HG03442 (cell line): ENCODE data around the gene MRE11.
"Not testable (repeated sequence)": the region's sequence is repeated elsewhere in the genome, so short reads cannot be mapped to it uniquely, and the experiment has no call there.

Experiments
- ATAC-seq: cut with Tn5 transposase; IDR thresholded peaks from one replicate; pipeline ENCODE4 v1.9.1; 2021; ENCODE audit warnings: mild to moderate bottlenecking, moderate library complexity; ENCODE audit not compliant: unreplicated experiment

MRE11 gene

DNA sequence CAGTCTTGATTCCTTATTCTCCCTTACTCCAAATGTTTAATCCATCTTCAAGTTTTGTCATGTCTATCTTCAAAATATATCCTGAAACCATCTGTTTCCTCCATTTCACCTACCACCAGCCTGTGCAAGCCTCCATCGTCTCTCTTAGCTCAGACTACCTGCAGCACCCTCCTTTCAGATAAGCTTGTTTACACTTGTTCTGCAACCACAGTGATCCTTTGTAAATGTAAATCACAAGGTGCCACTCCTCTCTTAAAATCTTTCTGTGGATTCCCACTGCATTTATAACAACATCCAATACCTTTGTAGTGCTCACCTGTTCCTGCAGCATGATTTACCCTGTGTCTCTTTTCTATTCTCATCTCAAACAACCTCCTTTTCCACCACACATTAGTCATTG lies 60.6 kb downstream of the MRE11 start:
- ATAC-seq = no peak

DNA sequence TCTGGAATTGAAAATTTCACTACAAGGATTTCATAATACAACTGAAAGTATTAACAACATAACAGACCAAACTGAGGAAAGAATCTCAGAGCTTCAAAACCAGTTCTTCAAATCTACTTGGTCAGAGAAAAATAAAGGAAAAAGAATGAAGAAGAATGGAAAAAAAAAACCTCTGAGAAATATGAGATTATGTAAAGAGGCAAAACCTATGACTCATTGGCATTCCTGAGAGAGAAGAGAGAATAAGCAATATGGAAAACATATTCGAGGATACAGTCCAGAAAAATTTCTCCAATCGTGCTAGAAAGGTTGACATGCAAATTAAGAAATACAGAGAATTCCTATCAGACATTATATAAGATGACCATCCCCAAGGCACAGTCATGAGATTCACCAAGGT lies 69.0 kb downstream of the MRE11 start:
- no peak for ATAC-seq

DNA sequence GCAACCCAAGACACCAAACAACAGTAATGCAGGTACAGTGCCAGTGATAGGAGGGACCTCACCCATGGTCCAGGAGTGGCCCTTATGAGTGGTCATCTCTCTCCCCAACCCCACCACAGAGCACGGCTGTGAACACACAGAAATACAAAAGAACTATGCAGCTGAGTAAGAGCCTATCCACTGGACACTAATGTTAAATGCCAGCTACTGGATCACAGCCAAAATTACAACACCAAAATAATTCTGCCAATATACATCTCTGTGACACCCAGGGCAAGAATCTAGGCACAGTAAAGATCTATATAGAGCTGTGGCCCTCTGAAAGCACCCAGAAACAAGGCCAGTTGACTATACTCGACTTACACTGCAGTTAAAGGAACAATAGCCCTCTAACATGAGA lies 69.6 kb downstream of the MRE11 start:
- no peak for ATAC-seq

DNA sequence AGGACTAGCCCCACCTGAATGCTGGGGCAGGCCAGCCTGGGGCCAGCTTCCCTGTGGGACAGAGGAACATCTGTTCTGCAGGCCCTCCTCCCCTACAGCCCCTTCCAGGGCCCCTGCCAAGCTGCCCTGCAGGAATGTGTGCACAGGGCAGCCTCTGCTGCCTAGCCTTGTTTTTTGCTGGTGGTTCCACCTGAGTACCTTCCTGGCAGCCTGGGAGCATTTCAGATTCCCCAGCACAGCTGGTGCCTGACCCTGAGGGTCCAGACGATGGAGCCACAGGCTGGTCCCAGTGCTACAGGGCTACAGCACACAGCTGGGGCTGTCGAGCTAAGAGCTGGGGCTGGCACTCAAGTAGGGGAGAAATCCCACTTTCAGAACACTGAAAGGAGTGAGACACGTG lies 70.1 kb downstream of the MRE11 start:
- ATAC-seq = no peak

DNA sequence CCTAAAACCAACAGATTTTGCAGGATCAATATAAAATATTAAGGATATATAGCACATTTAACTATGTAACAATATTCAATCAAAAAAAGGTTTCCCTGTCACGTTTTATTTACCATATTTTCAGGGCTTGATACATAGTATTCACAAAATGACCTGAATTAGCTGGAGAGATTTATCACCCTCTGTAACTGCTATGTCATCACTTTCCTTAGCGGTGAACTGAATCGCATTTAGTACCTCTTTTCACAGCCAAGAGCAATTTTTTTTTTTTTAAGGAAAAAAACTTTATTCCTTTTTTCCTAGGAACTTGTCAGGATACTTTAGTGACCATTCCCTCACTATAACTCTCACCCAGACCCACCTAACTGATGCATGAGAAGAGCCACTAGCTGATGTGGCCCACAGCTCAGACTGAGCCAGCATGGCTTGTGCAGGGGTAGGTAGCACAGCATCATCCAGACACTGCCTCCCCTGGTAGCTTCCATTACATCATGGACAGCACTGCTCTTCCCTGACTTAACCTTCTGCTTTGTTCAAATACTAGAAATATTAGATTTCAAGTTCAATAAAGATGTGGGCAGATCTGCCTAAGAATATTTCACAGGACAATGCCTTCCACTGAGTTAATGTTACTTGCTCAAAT lies 75.4 kb downstream of the MRE11 start:
- ATAC-seq = no peak

DNA sequence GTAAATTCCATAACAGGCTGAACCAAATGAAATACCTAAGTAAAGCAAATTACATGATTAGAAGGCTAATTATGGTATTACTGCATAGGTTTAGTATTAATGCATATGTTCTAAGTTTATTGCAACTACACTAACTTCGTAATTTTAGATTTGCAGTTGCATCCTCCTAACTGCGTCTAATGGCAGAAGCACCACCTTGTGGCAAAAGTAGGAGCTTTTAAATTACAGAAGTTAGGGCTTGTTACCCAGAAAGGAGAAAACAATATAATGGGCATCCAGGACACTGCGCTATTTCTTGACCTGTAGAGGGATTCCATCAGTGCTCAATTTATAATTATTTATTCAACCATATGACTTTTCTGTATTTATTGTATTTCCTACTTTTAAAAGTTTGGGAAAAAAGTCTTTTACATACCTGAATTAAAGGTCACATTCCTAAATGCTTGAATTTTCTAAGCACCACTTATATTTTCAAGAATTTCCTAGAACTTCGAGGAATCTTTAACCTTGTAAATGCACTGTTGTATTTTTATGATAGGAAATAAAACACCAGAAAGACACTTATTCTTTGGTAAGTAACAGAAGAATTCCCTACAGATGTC lies 76.2 kb downstream of the MRE11 start:
- no peak for ATAC-seq

DNA sequence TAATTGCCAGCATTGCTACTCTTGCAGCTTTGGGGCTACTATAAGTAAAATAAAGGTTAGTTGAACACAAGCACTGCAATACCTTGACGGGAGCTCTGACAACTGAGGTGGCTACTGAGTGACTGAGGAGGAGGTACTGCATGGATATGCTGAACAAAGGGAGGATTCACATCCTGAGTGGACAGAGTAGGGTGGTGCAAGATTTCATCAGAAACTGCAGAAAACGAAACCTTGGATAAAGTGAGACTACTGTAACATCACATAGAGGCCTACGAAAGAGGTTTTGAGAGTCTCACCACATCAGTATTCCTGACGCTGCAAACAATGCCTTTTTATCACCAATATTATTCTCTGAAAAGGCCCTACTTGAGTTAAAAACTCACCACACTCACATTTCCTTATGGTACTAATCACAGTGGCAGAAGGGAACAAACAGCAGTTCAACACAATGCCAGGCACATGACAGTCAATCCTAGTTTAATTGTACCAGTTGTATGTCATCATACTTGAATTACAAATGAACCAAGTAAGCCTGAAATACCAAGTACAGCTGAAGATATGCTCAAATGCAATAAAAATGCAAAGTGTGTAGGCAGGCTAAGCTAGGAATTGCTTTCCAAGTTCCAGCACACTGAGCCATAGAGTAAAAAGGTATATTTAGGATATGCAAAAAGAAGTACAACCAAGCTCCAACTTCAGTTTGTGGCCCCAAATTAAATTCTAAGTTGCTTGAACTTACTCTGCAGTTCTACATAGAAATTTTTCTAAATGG lies 88.4 kb downstream of the MRE11 start:
- ATAC-seq = no peak

DNA sequence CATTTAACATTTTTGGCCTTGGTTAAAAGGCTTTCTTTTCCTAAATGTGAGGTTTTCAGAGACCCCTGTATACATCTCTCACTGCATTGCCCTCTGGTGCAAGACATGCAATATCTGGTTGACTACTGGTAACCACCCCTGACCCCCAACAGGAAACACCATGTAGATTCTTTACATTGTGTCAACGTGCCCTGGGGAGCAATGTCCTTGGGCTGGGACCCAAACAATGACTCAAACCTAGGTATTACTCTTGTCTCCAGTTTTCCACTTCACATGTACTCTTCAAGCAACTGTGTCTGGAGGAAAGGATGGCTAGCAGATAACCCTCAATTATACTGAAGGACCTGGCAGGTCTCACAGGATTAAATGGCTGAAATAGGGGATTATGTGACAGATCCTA lies 91.3 kb downstream of the MRE11 start:
- ATAC-seq = no peak

DNA sequence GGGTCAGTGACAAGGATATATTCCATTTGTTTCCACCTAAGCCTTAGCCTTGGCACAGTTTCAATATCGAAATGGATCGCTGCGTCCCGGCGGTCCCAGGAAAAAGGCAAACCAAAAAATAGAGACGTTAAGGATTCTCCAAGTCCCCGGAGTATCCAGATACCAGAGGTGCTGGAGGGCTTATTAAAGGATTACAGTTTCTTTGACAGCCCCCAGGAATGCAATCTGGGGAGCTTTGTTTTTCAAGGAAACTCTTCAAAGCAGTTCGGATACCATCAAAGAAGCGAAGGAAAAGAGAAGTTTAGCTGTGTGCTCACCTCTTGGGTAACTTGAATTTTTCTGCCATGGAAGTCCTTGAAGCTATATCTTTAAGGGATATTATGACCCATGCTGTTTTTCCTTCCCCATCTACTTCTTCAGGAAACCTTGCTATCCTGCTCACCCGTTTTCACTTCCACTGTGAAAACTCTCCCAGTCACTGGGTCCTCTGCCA lies 91.8 kb downstream of the MRE11 start:
- no peak for ATAC-seq

DNA sequence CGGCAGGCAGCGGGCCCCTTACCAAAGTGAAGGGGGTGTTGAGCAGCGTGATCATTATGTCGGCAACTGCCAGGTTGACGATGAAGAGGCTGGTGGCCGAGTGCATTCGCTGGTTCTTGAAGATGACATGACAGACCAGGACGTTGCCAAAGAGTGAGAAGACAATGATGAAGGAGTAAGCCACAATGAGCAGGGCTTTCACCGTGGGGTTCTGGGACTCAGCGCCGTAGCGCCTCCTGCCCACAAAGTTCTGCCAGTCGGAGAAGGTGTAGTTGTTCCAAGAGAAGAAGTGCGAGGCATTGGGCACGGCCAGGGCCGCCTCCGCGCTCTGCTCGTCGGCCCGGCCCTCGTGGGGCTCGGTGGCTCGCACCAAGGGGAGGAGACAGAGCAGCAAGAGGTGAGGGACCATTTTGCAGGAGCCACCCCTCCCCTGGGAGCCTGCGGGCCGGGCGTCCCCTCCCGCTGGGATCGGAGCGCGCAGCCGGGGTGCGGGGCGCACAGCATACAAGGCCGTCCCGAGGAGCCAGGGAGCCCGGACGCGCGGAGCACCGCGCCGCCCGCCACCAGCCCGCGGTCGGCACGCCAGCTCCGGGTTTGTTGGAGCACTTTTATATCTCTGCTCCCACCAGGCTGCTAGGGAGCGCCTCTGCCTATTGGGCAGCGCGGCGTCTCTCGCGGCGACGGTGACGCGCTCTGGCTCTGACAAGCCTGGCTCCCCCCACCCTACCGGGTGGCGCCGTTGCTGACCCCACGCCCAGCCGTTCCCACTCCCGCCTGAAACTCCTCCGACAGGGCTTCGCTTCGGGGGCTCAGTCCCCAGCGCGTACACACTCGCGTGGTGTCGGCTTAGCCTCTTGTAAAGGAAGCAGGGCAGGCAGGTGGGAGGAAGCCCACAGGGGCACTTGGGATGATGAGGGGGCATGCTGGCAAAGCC lies 92.5 kb downstream of the MRE11 start, which contains the start of gene GPR83:
Gene GPR83 (minus strand): TSS at position 581 of the 934 bp plus-strand sequence. CDS start 172 bp downstream, at position 409.
- ATAC-seq = no peak

DNA sequence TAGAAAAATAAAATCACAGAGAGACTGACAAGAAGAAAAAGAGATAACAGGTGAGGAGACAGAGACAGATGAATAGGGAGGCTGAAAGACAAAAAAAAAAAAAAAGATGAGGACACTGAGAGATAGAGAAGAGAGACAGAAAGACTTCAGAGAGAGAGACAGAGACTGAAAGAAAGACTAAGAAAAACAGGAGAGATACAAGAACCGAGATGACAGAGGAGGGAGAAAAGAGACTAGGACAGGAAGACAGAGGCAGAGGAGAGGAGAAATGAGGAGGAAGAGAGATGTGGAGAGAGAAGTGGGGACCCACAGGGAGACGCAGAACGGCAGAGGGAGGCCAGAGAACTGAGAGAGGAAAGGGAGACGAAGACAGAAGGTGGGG lies 93.2 kb downstream of the MRE11 start:
- no peak for ATAC-seq

DNA sequence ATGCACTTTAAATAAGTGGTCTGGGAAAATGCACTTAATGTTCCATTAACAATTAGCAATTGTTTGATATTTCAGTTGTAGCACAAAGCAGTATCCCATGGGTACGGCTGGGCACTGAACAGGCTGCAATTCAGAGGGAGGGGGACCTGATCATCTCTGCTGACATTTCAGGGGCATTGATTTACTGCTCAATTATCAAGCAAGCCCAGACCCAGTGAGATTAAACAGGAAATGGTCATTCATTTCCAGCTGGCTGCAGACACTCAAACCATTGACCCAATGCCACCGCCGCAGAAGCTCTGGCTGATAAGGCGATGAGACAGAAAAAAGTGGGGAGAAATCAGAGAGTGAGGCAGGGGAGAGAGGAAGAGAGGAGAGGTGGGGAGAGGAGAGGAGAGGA lies 93.6 kb downstream of the MRE11 start:
- ATAC-seq = no peak

DNA sequence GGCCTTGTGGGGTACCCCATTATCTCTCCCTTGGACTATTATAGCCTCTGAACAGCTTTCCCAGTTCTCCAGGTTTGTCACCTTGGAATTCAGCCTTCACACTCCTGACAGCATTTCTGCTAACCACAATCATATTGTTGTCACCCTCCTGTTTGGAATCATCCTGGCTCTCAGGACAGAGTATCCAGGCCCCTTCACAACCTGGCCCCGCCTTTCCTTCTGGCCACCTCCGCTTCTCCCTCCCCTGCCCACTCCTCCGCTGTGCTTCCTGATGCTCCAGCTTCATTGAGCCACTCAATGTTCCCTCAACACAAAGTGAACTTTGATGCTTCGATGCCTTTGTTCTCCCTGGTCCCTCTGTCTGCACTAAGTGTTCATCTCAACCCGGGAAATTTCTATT lies 95.5 kb downstream of the MRE11 start:
- no peak for ATAC-seq

DNA sequence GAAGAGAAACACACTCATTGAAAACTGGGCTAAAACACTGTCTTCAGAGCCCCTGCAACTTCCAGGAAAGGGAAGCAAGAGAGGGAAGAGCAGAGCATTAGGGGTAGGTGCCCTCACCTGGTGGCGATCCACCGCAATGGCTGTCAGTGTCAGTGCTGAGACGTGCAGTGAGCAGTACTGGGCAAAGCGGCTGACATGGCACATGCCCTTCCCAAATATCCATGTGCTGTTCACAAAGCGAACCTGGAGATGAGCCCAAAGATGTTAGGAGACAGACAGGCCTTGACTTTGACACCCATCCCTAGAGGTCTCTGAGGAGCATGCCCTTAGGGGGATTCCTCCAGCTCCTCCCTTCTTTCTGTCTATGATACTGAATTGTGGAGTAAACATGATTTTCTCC lies 97.4 kb downstream of the MRE11 start:
- ATAC-seq = no peak

DNA sequence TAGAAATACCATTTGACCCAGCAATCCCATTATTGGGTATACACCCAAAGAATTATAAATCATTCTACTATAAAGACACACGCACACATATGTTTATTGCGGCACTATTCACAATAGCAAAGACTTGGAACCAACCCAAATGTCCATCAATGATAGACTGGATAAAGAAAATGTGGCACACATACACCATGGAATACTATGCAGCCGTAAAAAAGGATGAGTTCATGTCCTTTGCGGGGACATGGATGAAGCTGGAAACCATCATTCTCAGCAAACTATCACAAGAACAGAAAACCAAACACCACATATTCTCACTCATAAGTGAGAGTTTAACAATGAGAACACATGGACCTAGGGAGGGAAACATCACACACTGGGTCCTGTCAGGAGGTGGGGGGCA lies 101.7 kb downstream of the MRE11 start:
- ATAC-seq = not testable (repeated sequence)

DNA sequence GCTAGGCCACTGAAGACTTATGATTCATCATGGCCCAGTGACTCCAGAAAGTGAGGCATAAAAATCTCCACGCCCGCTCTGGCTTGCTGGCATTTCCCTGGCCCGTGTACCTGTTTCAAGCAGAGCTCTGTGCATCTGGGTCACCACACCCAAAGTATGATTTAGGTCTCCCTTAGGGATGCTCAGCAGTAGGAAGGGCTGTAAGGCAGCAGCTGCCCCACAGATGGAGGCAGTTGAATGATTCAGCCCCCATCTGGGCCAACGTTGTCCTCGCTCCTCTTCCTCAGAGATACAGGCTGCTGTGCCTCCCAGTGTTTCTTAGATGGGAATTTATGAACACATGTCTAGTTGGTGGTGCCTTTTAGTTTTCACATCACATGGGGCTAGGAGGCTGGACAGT lies 114.0 kb downstream of the MRE11 start:
- ATAC-seq = no peak

DNA sequence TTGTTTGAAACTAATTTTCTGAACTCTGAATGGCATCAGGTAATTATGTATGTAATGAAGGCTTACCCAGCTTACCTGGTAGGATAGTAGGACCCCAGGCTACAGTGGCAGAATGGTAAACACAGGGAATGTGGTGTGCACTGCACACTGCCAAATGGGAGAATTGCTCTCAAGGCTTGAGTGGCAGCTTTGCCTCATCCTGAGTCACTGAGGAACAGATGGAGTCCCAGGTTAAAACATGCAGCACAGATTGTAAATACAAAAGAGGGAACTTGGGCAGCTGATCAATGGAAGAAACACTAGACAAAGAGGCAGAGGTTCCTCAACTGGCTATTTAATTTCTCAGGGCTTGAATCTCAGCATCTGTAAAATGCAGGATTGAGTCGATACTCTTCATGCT lies 116.8 kb downstream of the MRE11 start:
- no peak for ATAC-seq

DNA sequence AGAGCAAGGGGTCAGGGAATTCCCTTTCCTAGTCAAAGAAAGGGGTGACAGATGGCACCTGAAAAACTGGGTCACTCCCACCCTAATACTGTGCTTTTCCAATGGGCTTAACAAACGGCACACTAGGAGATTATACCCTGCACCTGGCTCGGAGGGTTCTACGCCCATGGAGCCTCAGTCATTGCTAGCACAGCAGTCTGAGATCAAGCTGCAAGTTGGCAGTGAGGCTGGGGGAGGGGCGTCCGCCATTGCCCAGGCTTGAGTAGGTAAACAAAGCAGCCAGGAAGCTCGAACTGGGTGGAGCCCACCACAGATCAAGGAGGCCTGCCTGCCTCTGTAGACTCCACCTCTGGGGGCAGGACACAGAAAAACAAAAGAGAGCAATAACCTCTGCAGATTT lies 123.1 kb downstream of the MRE11 start:
- ATAC-seq = not testable (repeated sequence)
